GM18870 (cell line): ENCODE results near the gene PAEP.
"Not testable (repeated sequence)": the region's sequence is repeated elsewhere in the genome, so short reads cannot be mapped to it uniquely, and the experiment has no call there.

Source experiments
- ATAC-seq: cut with Tn5 transposase; IDR thresholded peaks from one replicate; pipeline ENCODE4 v1.9.1; 2021; ENCODE audit warnings: moderate library complexity; ENCODE audit not compliant: unreplicated experiment

The PAEP gene

DNA sequence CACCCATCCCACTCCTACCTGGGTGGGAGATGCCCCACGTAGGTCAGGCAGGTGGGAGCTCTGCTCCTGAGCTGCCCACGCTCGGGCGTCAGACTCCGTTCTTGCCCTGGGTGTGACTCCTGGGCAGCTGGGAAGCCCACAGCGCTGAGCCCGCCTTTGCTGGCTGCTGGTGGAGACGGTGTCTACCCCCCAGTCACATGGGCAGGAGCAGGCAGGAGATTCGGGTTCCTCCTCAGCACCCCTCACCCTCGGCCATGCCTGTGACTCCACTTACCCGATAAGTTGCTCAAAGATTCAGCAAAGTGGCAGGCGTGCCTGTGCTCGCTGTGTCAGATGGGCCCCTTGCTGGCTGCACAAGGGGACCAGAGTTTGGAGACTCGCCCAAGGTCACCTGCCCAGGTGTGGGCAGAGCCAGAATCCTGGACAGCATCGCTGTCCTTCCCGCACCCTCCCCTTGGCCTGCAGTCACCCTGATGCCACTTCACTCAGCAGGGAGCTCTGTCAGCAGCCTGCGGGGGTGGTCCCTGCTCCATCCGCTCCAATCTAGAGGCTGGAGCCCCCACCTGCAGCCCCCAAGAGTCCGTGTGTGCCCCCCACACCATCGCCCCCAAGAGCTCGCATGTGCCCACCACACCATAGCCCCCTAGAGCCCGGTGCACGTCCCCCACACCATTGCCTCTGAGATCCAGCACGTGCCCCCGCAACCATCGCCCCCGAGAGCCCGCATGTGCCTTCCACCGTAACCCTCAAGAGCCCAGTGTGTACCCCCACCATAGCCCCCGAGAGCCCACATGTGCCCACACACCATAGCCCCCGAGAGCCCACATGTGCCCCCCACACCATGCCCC, 36.1 kb upstream of the PAEP start:
- ATAC-seq: no peak

DNA sequence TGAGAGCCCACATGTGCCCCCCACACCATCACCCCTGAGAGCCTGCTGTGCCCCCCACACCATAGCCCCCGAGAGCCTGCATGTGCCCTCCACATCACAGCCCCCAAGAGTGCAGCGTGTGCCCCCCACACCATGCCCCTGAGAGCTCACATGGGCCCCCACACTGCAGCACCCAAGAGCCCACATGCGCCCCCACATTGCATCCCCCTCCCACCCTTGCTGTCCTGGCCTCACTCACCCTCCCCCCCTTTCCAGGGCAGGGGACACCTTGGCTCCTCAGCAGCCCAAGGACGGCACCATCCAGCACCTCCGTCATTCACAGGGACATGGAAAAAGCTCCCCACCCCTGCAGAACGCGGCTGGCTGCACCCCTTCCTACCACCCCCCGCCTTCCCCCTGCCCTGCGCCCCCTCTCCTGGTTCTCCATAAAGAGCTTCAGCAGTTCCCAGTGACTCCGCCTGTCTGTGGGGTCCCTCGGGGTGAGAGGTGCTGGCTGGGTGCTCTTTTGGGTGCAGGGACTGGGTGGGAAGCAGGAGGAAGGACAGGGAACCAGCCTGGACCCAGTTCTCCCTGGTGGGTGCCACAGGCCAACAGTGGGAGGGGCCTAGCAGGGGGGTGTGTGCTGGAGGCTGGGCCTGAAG, 35.3 kb upstream of the PAEP start:
- ATAC-seq: no peak

DNA sequence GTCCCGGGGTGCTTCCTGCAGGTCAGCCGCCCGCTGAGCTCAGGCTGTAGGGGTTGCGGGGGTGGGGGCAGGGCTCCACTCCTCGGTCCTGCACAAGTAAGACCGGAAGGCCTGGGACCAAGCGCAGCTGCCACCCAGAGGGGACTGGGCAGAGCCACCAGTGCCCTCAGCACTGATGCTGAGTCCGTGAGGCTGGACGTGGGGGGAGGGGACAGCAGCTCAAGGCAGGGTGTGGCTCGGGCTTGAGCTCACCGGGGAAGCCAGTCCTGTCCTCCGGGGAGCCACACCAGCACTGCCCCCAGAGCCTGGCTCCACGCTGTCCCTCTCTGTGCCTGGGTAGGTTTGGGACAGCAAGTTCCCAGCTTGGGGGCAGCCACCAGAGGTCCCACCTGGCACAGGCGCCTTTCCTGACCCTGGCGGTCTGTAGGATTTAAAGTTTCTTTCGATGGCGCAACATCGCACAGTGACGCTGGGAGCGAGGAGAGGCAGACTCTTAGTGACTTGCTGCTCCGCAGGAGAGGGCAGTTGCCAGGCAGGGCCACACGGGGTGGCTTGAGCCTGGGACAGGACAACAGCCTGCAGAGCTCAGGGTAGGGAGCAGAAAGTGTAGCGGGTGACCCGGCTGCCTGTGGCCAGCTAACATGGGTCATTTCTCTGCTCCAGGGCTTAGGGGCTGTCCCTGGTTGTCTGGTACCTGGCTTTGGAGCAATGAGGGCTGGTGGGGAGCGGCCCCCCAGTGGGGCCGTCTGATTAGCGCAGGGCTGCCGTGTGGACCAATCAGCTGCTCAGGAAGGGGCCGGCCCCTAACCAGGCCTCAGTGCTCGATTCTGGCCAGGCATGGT, 34.6 kb upstream of the PAEP start:
- no peak for ATAC-seq

DNA sequence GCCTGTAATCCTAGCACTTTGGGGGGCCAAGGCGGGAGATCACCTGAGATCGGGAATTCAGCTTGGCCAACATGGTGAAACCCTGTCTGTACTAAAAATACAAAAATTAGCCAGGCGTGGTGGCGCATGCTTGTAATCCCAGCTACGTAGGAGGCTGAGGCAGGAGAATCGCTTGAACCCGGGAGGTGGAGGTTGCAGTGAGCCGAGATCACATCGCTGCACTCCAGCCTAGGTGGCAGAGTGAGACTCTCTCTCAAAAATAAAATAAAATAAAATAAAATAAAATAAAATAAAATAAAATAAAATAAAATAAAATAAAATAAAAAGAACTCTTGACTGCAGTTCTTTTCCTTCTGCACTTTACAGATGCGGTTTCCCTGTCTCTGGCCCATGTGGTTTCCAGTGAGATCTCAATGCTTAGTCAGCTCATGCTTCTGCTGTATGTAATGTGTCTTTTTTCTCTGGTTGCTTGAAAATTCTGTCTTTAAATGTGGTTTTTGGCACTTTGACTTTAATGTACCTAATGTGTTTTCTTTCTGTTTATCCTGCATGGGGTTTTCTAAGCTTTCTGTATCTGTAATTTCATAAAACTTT, 32.6 kb upstream of the PAEP start:
- not testable (repeated sequence) for ATAC-seq

DNA sequence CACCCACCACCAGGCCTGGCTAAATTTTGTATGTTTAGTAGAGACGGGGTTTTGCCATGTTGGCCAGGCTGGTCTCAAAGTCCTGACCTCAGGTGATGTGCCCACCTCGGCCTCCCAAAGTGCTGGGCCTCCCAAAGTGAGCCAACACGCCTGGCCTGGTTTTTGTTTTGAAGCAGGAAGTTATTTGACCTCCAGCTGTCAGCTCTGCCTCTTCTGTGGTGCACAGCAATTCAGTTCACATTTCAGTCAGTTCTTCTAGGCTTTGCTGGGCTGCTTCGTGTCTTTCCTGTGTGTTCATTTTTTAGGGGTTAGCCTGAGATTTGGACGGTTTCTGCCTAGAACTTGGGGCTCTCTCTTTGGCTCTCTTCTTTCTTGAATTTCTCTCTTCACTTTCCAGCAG, 31.4 kb upstream of the PAEP start:
- ATAC-seq: no peak

DNA sequence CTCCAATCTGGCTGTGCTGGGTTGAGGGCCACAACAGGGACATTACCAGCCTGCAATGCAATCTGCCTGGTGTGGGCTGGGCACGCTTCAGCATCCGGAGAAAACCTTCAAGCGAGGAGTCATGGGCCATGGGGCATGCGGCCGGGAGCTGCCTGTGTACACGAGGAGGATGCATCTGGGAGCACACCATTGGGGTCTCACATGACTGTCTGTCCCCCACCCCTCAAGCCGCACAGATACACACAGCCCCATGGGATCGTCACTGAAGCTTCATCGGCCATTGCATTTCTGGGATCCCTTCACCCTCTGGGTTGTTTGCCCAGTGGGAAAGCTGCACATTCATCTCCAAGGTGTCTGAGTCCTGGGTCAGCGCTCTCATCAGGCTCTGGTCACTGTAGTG, 30.5 kb upstream of the PAEP start:
- ATAC-seq: no peak

DNA sequence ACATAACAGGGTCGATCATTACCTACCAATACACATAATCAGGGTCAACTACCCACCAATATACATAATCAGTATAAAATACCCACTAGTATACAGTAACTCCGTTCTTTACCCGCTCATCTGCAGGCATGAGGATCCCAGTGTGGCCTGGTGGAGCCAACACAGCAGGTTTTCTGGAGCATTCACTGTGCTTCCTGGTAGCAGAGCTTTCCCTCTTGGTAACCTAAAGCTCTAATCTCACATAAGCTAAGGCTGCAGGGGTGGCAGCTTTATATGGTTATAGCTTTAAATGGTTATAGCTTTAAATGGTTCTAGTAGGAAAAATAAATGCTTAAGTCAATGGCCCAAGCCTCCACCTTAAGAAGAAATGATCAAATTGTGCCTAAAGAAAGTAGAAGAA, 28.4 kb upstream of the PAEP start:
- ATAC-seq: no peak

DNA sequence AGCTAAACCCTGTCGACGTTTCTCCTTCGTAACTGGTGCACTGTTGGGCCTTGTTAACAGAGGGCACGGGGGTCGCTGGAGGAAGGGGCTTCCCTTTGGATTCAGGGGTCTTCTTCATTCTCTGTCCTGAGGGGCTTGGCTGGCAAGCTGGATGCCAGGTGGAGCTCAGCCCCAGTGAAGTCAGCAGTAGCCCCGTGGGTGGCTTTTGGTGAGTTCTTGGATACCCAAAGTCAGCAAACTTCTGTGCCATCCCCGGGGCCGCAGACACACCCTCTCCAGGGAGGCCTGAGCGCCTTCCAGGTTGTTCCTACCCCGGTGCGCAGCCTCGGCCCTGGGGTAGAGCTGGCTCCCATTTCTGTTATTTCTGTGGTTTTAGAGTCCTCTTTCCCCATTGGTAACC, 27.9 kb upstream of the PAEP start:
- no peak for ATAC-seq

DNA sequence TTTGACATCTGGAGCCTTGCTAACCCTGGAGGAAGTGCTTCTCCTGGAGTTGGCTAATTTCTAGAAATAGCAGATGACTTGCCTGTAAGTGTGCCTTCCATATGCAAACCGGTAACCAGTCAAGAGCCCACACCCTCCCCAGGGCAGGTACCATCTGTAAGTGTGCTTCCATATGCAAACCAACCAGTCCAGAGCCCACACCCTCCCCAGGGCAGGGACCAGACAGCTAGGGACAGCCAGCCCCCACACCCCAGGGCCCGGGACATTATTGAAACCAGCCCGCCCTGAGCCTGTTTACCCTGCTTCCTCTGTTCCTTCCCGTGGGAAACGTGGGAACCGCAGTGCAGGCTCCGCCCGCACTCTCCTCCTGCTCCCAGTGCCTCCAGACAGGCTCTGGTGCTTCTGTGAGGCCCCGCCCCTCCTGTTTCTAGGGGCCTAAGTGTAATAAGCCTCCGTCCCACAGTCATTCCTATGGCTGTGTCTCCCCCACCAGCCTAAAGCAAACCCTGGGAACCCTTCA, 27.3 kb upstream of the PAEP start:
- not testable (repeated sequence) for ATAC-seq

DNA sequence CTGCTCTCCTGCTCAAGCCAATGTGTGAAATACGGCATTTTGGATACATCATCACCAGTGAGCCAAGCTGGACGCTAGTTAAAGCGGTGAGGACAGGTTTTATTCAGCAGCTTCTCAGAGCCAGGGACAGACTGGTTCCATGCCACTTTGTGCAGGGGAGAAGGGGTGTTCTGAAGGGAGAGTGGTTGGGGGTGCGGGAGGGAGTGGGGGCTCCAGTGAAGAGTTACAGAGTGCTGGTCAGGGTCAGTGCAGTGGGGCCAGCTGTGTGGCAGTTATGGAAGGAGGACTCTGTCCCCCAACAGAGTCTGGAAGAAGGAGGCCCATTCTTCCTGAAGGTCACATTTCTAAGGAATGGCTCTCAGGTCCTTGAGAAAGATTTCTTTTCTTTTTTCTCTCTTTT, 26.7 kb upstream of the PAEP start:
- not testable (repeated sequence) for ATAC-seq

DNA sequence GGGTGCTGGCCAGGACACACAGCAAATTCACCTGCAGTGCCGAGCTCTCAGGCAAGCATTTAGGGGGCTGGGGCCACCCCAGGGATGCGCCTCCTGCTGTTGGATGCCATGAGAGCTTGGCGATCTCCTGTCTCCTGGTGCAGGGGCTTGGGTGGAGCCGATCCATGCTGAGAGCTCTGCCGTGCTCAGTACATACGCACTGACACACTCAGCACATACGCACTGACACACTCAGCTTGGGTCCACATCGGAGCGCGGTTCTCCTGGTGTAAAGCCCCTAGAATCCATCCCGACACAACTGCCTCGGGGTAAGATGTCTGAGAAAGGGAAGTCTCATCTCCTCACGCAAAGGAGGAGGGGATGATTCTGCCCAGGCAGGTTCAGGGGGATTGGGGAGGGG, 25.9 kb upstream of the PAEP start:
- ATAC-seq: not testable (repeated sequence)

DNA sequence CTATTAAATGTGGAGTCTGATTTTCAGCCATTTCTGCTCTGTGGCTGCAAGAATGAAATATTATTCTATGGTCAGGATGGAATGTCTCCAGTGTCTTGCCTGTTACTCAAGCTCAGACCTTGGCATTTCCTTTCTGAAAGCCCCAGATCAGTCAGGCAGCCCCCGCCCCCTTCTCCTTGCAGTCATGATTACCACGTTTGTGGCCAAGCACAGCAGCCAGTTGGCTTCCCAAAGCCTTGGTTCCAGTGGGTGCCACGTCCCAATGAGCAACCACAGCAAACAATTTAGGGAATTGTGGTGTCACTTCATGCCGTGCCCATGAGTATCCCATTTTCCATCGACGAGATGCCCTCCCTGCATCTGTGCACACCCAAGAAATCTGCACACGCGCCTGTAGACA, 25.3 kb upstream of the PAEP start:
- ATAC-seq: no peak

DNA sequence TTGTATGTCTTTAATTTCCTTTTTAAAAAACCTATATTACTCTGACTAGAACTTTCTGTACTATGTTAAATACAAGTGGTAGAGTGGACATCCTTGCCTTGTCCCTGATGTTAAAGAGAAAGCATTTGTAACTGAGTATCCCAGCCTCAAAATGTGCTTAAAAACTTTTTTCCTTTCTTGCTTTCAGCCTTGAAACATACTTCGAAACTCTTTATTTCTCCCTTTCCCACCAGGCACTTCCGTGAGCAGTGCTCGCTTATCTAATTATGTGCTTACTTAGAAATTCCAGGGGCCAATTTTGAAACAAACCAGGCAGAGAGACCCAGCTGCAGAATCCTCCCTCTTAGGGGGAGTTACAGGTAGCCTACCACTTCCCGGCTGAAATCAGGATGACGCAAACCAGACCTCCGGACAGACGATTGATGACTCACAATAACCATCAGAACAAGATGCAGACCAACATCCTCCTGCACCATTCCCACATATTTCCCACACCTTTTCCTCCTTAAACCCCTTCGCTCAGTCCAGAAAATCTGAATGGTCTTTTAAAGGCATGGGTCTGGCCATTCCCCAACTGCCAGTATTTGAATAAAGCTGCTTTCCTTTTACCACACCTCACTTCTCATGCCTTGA, 18.2 kb upstream of the PAEP start:
- not testable (repeated sequence) for ATAC-seq

DNA sequence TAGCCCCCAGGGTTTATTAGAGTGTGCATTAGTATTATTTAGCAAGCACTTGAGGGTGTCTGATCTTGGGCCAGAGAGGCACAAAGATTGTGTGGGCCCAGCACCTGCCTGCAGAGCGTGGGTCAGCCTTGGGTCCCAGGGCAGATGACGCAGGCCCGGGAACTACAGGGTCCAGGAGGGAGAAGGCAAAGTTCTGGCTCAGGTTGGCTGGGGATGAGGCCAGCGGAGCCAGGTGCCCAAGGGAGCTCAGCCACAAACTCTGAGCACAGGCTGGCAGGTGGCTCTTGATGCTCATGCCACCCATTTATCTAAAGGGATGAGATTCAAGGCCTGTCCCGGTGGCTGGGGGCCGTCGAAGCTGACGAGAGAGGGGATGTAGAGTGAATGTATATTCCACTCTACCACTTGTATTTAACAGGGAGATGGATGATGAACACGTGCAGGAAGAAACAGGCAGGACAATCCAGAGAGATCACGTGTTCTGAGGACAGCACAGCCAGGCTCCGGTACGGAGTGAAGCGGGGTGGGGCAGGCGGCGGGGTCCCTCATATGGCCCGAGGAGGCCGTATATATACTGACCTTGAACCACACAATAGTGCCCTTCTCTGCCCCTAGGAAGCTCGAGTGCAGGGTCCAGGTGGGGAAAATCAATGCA, 16.4 kb upstream of the PAEP start:
- ATAC-seq: no peak

DNA sequence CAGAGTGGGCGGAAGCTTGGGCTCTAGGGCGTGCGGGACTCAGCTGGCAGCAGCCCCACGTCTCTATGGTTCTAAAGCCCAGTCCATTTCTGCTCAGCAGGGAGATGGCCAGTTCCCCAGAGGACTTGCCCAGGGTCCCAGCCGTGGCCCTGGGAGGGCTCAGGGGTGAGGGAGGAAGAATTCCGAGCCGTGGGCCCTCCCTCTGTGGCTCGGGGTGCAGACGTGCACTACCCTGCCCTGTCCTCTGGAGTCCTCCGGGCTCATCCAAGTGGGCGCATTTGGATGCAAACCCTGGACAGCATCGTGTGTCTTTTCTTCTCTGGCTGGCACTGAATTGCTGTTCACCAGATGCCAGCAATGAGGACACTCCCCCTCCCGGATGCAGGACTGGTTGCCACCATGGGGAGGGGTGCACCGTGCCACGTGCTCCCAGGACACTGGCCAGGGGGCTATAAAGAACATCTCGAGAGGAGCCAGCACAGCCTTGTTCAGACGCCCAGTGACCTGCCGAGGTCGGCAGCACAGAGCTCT, 15.8 kb upstream of the PAEP start, which contains the start of gene OBP2A:
Gene OBP2A (plus strand): TSS at position 481 of the 531 bp plus-strand sequence. CDS start 55 bp downstream, outside the sequence.
- ATAC-seq: not testable (repeated sequence)

DNA sequence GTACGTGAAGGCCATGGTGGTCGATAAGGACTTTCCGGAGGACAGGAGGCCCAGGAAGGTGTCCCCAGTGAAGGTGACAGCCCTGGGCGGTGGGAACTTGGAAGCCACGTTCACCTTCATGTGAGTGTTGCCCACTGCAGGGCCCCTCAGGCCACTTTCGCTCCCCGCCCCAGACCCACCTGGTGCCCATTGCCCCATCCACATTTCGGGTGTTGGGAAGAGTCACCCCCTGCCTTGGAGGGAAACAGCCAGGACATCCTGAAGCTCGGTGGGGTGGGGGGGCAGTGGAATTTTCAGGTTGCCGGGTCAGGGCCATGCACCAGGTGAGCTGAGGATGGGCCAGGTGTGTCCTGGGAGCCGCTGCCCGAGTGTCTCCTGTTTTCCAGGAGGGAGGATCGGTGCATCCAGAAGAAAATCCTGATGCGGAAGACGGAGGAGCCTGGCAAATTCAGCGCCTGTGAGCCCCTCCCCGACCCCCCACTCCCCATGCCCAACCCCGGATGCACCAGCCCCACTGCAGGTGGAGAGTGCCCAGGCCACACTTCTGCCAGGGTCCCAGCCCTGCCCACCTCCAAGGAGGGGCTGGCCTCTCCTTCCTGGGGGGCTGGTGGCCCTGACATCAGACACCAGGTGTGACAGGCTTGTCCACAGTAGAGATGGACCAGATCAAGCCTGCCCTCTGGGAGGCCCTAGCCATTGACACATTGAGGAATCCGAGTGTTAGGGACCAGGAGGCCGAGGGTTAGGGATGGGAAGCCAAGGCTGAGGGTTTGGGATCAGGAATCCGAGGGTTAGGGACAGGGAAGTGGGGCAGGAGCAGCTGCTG, 14.6 kb upstream of the PAEP start:
- ATAC-seq: not testable (repeated sequence)

DNA sequence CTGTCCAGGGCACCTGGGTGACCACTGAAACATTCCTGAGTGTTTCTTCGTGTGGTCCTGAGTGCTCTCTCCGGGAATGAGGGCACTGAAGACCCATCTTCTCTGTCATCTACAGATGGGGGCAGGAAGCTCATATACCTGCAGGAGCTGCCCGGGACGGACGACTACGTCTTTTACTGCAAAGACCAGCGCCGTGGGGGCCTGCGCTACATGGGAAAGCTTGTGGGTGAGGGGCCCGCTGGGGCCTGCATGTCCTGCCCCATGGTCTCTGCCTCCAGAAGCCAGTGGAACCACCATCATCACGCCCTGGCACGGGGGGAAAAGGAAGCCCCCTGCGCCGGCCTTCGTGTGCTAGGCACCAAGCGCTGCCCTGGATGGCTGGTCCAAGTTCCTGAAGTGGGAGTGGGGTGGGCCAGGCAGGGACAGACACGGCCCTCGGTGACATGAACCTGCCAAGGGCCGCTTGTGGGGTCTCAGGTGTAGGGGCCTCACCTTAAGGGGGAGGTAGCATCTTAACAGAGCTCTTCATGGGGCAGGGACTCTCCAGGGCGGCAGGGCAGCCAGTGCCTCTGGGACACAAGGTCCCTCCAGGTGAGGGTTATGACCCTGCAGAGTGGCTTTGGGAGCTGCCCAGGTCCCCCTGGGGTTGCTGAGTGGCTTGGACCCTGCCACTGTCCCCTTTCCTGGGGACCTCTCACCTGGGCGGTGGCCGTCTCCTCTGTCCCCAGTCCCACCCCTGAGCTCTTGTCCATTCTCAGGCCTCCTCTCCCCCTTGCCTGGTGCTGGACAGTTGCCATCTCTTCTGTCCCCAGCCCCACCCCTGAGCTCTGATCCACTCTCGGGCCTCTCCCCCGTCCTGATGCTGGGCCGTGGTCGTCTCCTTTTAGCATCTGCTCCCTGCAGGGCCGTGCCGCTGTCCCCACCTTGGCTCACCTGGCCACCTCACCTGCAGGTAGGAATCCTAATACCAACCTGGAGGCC, 13.5 kb upstream of the PAEP start:
- ATAC-seq: no peak
